Stimulated activated naive B cell treated with anti-CD40 and anti-IgM and Interleukin-4, amounts not matched to agents 10 μg/mL and 1 μg/mL and 100 μg/mL, for 72 hours (primary cell): Measurements from ENCODE around the gene DAAM1.

Experiments used
- ATAC-seq, 2 donors: fragments of 150-1000 bp; cut with Tn5 transposase; replicated peaks; 2 replicates each; pipeline ENCODE4 v1.10.0; 2021; ENCODE audit warnings: moderate library complexity in 1 of 2
- DNase-seq: peaks from one replicate; pipeline ENCODE4 v3.0.0; 2021
- H3K27ac Mint-ChIP-seq: one replicate; pipeline ENCODE4 v1.8.0; 2022; ENCODE audit warnings: mild to moderate bottlenecking, mixed read lengths
- H3K27me3 Mint-ChIP-seq, 2 donors: one replicate each; pipeline ENCODE4 v1.8.0; 2022; ENCODE audit warnings: mixed read lengths in 2 of 2
- H3K36me3 Mint-ChIP-seq, 2 donors: one replicate each; pipeline ENCODE4 v1.8.0; 2022; ENCODE audit warnings: mixed read lengths in 2 of 2, mild to moderate bottlenecking in 1 of 2
- H3K4me1 Mint-ChIP-seq, 2 donors: one replicate each; pipeline ENCODE4 v1.8.0; 2022; ENCODE audit warnings: mixed read lengths in 2 of 2, mild to moderate bottlenecking in 1 of 2
- H3K4me3 Mint-ChIP-seq, 2 donors: one replicate each; pipeline ENCODE4 v1.8.0; 2022; ENCODE audit warnings: mild to moderate bottlenecking in 2 of 2, mixed read lengths in 2 of 2, moderate library complexity in 1 of 2
- H3K9me3 Mint-ChIP-seq, 2 donors: one replicate each; pipeline ENCODE4 v1.8.0; 2022; ENCODE audit warnings: mixed read lengths in 2 of 2, mild to moderate bottlenecking in 1 of 2

Gene DAAM1

GRCh38 chr14:59374048-59374447 lies 185.6 kb downstream of the DAAM1 start:
- Mint-ChIP-seq H3K9me3 (no peaks in the 10 kb centered on the region), H3K27ac (no peak overlapping the region), H3K4me3 (no peak overlapping the region), H3K4me1 (no peaks in the 10 kb centered on the region), H3K36me3 (peaks cover 1 to 2% of the 10 kb centered on the region in 2 donors), H3K27me3 (no peaks in the 10 kb centered on the region)
- no peak for ATAC-seq
- DNase-seq = no peak

- Mint-ChIP-seq H3K9me3 (no peaks in the 10 kb centered on the region), H3K27ac (no peak overlapping the region), H3K4me1 (no peaks in the 10 kb centered on the region), H3K36me3 (no peaks in the 10 kb centered on the region), H3K27me3 (no peaks in the 10 kb centered on the region), H3K4me3 (no peak overlapping the region)
- no peak for DNase-seq
- ATAC-seq = no peak
These were observed 188.2 kb downstream of the DAAM1 start for GRCh38 chr14:59376686-59377085.

- Mint-ChIP-seq H3K27me3 (no peaks in the 10 kb centered on the region), H3K36me3 (peaks cover 0 to 1% of the 10 kb centered on the region in 2 donors), H3K9me3 (peaks cover 0 to 1% of the 10 kb centered on the region in 2 donors), H3K27ac (no peak overlapping the region), H3K4me1 (no peaks in the 10 kb centered on the region), H3K4me3 (no peak overlapping the region)
- DNase-seq (no peak), ATAC-seq (no peak)
These were observed 189.0 kb downstream of the DAAM1 start for GRCh38 chr14:59377491-59377890.

- ATAC-seq = no peak
- Mint-ChIP-seq H3K27ac (no peak overlapping the region), H3K4me1 (no peaks in the 10 kb centered on the region), H3K9me3 (peaks cover 0 to 4% of the 10 kb centered on the region in 2 donors), H3K4me3 (no peak overlapping the region), H3K27me3 (no peaks in the 10 kb centered on the region), H3K36me3 (peaks cover 0 to 2% of the 10 kb centered on the region in 2 donors)
- no peak for DNase-seq
These were observed 189.6 kb downstream of the DAAM1 start for GRCh38 chr14:59377991-59378601.

- Mint-ChIP-seq H3K4me1 (no peaks in the 10 kb centered on the region), H3K36me3 (no peaks in the 10 kb centered on the region), H3K9me3 (peaks cover 5 to 16% of the 10 kb centered on the region in 2 donors), H3K27me3 (peaks cover 0 to 3% of the 10 kb centered on the region in 2 donors), H3K27ac (no peak overlapping the region), H3K4me3 (no peak overlapping the region)
- ATAC-seq = no peak
- no peak for DNase-seq
These were observed 201.5 kb downstream of the DAAM1 start for GRCh38 chr14:59389936-59390335.

- no peak for DNase-seq
- ATAC-seq = no peak
- H3K9me3 Mint-ChIP-seq = peaks cover 1 to 9% of the 10 kb centered on the region in 2 donors
- H3K36me3 Mint-ChIP-seq = no peaks in the 10 kb centered on the region
- no peaks in the 10 kb centered on the region for H3K27me3 Mint-ChIP-seq
- H3K4me1 Mint-ChIP-seq = no peaks in the 10 kb centered on the region
- no peak overlapping the region for H3K4me3 Mint-ChIP-seq
- H3K27ac Mint-ChIP-seq = no peak overlapping the region
These were observed 202.9 kb downstream of the DAAM1 start for GRCh38 chr14:59391388-59391787.

GRCh38 chr14:59394268-59394667 lies 205.8 kb downstream of the DAAM1 start:
- Mint-ChIP-seq H3K4me1 (peaks cover 6 to 7% of the 10 kb centered on the region in 2 donors), H3K4me3 (no peak overlapping the region), H3K9me3 (peaks cover 0 to 2% of the 10 kb centered on the region in 2 donors), H3K27ac (no peak overlapping the region), H3K27me3 (peaks cover 6 to 7% of the 10 kb centered on the region in 2 donors), H3K36me3 (no peaks in the 10 kb centered on the region)
- DNase-seq (no peak), ATAC-seq (no peak)

- Mint-ChIP-seq H3K4me3 (no peak overlapping the region), H3K4me1 (peaks cover 6 to 7% of the 10 kb centered on the region in 2 donors), H3K27ac (no peak overlapping the region), H3K36me3 (no peaks in the 10 kb centered on the region), H3K27me3 (peaks cover 7% of the 10 kb centered on the region in 2 donors), H3K9me3 (peaks cover 0 to 2% of the 10 kb centered on the region in 2 donors)
- no peak for DNase-seq
- ATAC-seq = no peak
These were observed 207.2 kb downstream of the DAAM1 start for GRCh38 chr14:59395672-59396071.

GRCh38 chr14:59398841-59399240 lies 210.4 kb downstream of the DAAM1 start:
- Mint-ChIP-seq H3K36me3 (no peaks in the 10 kb centered on the region), H3K4me1 (peaks cover 6 to 7% of the 10 kb centered on the region in 2 donors), H3K9me3 (peaks cover 0 to 6% of the 10 kb centered on the region in 2 donors), H3K27ac (no peak overlapping the region), H3K4me3 (no peak overlapping the region), H3K27me3 (peaks cover 7% of the 10 kb centered on the region in 2 donors)
- DNase-seq = no peak
- peak; percentile 31 to 52 for ATAC-seq

- Mint-ChIP-seq H3K27ac (no peak overlapping the region), H3K4me3 (no peak overlapping the region), H3K4me1 (no peaks in the 10 kb centered on the region), H3K27me3 (peaks cover 9 to 13% of the 10 kb centered on the region in 2 donors), H3K36me3 (peaks cover 4 to 12% of the 10 kb centered on the region in 2 donors), H3K9me3 (peaks cover 5 to 6% of the 10 kb centered on the region in 2 donors)
- ATAC-seq = no peak
- DNase-seq = no peak
These were observed 218.2 kb downstream of the DAAM1 start for GRCh38 chr14:59406454-59407245.

GRCh38 chr14:59407246-59408010 lies 219.0 kb downstream of the DAAM1 start:
- Mint-ChIP-seq H3K27ac (no peak overlapping the region), H3K36me3 (peaks cover 4 to 15% of the 10 kb centered on the region in 2 donors), H3K9me3 (peaks cover 5% of the 10 kb centered on the region in 2 donors), H3K27me3 (peaks cover 9 to 13% of the 10 kb centered on the region in 2 donors), H3K4me3 (no peak overlapping the region), H3K4me1 (no peaks in the 10 kb centered on the region)
- DNase-seq = no peak
- no peak for ATAC-seq

- Mint-ChIP-seq H3K36me3 (peaks cover 2 to 6% of the 10 kb centered on the region in 2 donors), H3K4me3 (no peak overlapping the region), H3K27me3 (no peaks in the 10 kb centered on the region), H3K4me1 (peaks cover 2 to 3% of the 10 kb centered on the region in 2 donors), H3K27ac (no peak overlapping the region), H3K9me3 (no peaks in the 10 kb centered on the region)
- DNase-seq (no peak), ATAC-seq (no peak)
These were observed 227.6 kb downstream of the DAAM1 start for GRCh38 chr14:59415836-59416602.

GRCh38 chr14:59417311-59417710 lies 228.8 kb downstream of the DAAM1 start:
- ATAC-seq (no peak), DNase-seq (no peak)
- Mint-ChIP-seq H3K4me1 (peaks cover 13 to 16% of the 10 kb centered on the region in 2 donors), H3K27ac (no peak overlapping the region), H3K4me3 (no peak overlapping the region), H3K9me3 (no peaks in the 10 kb centered on the region), H3K27me3 (no peaks in the 10 kb centered on the region), H3K36me3 (peaks cover 2 to 4% of the 10 kb centered on the region in 2 donors)

- Mint-ChIP-seq H3K9me3 (no peaks in the 10 kb centered on the region), H3K27ac (no peak overlapping the region), H3K4me3 (no peak overlapping the region), H3K27me3 (no peaks in the 10 kb centered on the region), H3K36me3 (peaks cover 2 to 3% of the 10 kb centered on the region in 2 donors), H3K4me1 (peaks cover 13 to 17% of the 10 kb centered on the region in 2 donors)
- DNase-seq (no peak), ATAC-seq (no peak)
These were observed 230.8 kb downstream of the DAAM1 start for GRCh38 chr14:59419303-59419702.
